Ishikawa (cell line): ENCODE results near the gene ZNF81.

Experiments
- CEBPB ChIP-seq: IDR thresholded peaks from 2 replicates; pipeline ENCODE4 v1.6.1; 2012
- CREB1 ChIP-seq: IDR thresholded peaks from 2 replicates; pipeline ENCODE4 v1.6.1; 2012; ENCODE audit warnings: low read depth
- EGR1 ChIP-seq: IDR thresholded peaks from 2 replicates; pipeline ENCODE4 v1.6.1; 2012
- EP300 ChIP-seq: IDR thresholded peaks from 2 replicates; pipeline ENCODE4 v1.6.1; 2012; ENCODE audit warnings: borderline replicate concordance
- FOXM1 ChIP-seq: IDR thresholded peaks from 2 replicates; pipeline ENCODE4 v1.6.1; 2012; ENCODE audit warnings: low read depth, borderline replicate concordance
- NFIC ChIP-seq: IDR thresholded peaks from 2 replicates; pipeline ENCODE4 v1.6.1; 2012
- TAF1 ChIP-seq: IDR thresholded peaks from 2 replicates; pipeline ENCODE4 v1.6.1; 2012; ENCODE audit warnings: low read depth, mild to moderate bottlenecking
- TCF12 ChIP-seq: IDR thresholded peaks from 2 replicates; pipeline ENCODE4 v1.6.1; 2012; ENCODE audit warnings: low read depth
- TEAD4 ChIP-seq: IDR thresholded peaks from 2 replicates; pipeline ENCODE4 v1.6.1; 2012
- YY1 ChIP-seq: IDR thresholded peaks from 2 replicates; pipeline ENCODE4 v1.6.1; 2012; ENCODE audit warnings: low read depth
- ZBTB7A ChIP-seq: IDR thresholded peaks from 2 replicates; pipeline ENCODE4 v1.6.1; 2012; ENCODE audit warnings: low read depth
- TF ChIP-seq, protein P1 (sequence below): IDR thresholded peaks from 2 replicates; pipeline ENCODE4 v1.6.1; 2012
- TF ChIP-seq, protein P2 (sequence below): IDR thresholded peaks from 2 replicates; pipeline ENCODE4 v1.6.1; 2012; ENCODE audit warnings: low read depth, mild to moderate bottlenecking
- TF ChIP-seq, protein P3 (sequence below): IDR thresholded peaks from 2 replicates; pipeline ENCODE4 v1.6.1; 2012

DNA sequence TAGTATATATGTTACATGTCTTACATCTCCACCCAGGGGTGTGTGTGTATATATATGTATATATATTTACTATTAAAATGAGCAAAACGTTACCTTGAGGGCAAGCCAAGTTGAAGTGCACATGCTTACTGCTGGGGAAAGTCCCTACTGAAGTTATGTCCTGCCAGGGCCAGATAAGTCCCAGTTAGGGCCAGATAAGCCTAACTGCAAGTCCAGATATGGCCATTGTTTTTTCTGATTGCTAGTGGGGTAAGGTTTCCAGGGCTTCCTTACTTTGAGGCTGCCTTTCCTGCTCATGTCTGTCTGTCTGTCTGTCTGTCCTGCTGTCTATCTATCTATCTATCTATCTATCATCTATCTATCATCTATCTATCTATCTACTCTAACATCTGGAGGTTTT lies 19.3 kb upstream of the ZNF81 start:
- TF ChIP-seq, protein P1, sequence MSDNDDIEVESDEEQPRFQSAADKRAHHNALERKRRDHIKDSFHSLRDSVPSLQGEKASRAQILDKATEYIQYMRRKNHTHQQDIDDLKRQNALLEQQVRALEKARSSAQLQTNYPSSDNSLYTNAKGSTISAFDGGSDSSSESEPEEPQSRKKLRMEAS: no peak
- TF ChIP-seq EP300 (no peak), CEBPB (no peak), TEAD4 (no peak), TAF1 (no peak), TCF12 (no peak), NFIC (no peak), YY1 (no peak), EGR1 (no peak), FOXM1 (no peak), CREB1 (no peak), ZBTB7A (no peak)
- TF ChIP-seq, protein P2, sequence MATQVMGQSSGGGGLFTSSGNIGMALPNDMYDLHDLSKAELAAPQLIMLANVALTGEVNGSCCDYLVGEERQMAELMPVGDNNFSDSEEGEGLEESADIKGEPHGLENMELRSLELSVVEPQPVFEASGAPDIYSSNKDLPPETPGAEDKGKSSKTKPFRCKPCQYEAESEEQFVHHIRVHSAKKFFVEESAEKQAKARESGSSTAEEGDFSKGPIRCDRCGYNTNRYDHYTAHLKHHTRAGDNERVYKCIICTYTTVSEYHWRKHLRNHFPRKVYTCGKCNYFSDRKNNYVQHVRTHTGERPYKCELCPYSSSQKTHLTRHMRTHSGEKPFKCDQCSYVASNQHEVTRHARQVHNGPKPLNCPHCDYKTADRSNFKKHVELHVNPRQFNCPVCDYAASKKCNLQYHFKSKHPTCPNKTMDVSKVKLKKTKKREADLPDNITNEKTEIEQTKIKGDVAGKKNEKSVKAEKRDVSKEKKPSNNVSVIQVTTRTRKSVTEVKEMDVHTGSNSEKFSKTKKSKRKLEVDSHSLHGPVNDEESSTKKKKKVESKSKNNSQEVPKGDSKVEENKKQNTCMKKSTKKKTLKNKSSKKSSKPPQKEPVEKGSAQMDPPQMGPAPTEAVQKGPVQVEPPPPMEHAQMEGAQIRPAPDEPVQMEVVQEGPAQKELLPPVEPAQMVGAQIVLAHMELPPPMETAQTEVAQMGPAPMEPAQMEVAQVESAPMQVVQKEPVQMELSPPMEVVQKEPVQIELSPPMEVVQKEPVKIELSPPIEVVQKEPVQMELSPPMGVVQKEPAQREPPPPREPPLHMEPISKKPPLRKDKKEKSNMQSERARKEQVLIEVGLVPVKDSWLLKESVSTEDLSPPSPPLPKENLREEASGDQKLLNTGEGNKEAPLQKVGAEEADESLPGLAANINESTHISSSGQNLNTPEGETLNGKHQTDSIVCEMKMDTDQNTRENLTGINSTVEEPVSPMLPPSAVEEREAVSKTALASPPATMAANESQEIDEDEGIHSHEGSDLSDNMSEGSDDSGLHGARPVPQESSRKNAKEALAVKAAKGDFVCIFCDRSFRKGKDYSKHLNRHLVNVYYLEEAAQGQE: no peak
- TF ChIP-seq, protein P3, sequence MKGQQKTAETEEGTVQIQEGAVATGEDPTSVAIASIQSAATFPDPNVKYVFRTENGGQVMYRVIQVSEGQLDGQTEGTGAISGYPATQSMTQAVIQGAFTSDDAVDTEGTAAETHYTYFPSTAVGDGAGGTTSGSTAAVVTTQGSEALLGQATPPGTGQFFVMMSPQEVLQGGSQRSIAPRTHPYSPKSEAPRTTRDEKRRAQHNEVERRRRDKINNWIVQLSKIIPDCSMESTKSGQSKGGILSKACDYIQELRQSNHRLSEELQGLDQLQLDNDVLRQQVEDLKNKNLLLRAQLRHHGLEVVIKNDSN: no peak
